Type B pancreatic cell (in vitro differentiated cells): ENCODE data around the gene FGF11. TPM values are rescaled to one million over a fixed set of nuclear protein-coding genes. Genes with fewer than 3 reads are reported as not detected.

Experiments
- DNase-seq: peaks from one replicate; pipeline ENCODE4 v3.0.0; 2021; ENCODE audit warnings: mixed read lengths; ENCODE audit not compliant: unreplicated experiment; ENCODE audit errors: extremely low spot score
- H3K27ac Mint-ChIP-seq: 2 replicates; pipeline ENCODE4 v1.8.0; 2021; ENCODE audit warnings: mild to moderate bottlenecking, mixed read lengths
- H3K27me3 Mint-ChIP-seq: 2 replicates; pipeline ENCODE4 v1.8.0; 2021; ENCODE audit warnings: mixed read lengths
- H3K36me3 Mint-ChIP-seq: 2 replicates; pipeline ENCODE4 v1.8.0; 2021; ENCODE audit warnings: mixed read lengths
- H3K4me1 Mint-ChIP-seq: one replicate; pipeline ENCODE4 v1.8.0; 2021; ENCODE audit warnings: mixed read lengths; ENCODE audit not compliant: unreplicated experiment
- H3K4me3 Mint-ChIP-seq: 2 replicates; pipeline ENCODE4 v1.8.0; 2021; ENCODE audit warnings: mild to moderate bottlenecking, mixed read lengths
- H3K9me3 Mint-ChIP-seq: 2 replicates; pipeline ENCODE4 v1.8.0; 2021; ENCODE audit warnings: mixed read lengths
- CTCF ChIP-seq: fragments of 200-600 bp; sonication (generic); conservative IDR thresholded peaks from 2 replicates; pipeline ENCODE4 v1.5.0; 2021; ENCODE audit warnings: antibody characterized with exemption, mild to moderate bottlenecking
- total RNA-seq: library from RNA; stranded (reverse); gene quantifications from 2 replicates; pipeline ENCODE4 v1.2.1, GENCODE V29; 2021; ENCODE audit warnings: low replicate concordance

Gene FGF11
- total RNA-seq, 1 donor from 2014 or later: 21.8 TPM

- H3K4me1 Mint-ChIP-seq: peaks cover 16% of the 10 kb centered on the region
- H3K9me3 Mint-ChIP-seq: no peaks in the 10 kb centered on the region
- peaks cover 15% of the 10 kb centered on the region for H3K36me3 Mint-ChIP-seq
- H3K4me3 Mint-ChIP-seq: no peak overlapping the region
- TF ChIP-seq CTCF: no peak
- no peak for DNase-seq
- H3K27ac Mint-ChIP-seq: no peak overlapping the region
- peaks cover 3% of the 10 kb centered on the region for H3K27me3 Mint-ChIP-seq
Measured at GRCh38 chr17:7410634-7411426, 28.5 kb upstream of the FGF11 start.

GRCh38 chr17:7411427-7411750 lies 27.9 kb upstream of the FGF11 start:
- Mint-ChIP-seq H3K27ac (no peak overlapping the region), H3K9me3 (no peaks in the 10 kb centered on the region), H3K4me3 (no peak overlapping the region), H3K4me1 (peaks cover 12% of the 10 kb centered on the region), H3K27me3 (no peaks in the 10 kb centered on the region), H3K36me3 (peaks cover 17% of the 10 kb centered on the region)
- DNase-seq: no peak
- no peak for TF ChIP-seq CTCF

GRCh38 chr17:7413346-7413985 lies 25.8 kb upstream of the FGF11 start:
- H3K36me3 Mint-ChIP-seq: peaks cover 21% of the 10 kb centered on the region
- TF ChIP-seq CTCF: no peak
- no peaks in the 10 kb centered on the region for H3K9me3 Mint-ChIP-seq
- H3K4me1 Mint-ChIP-seq: peaks cover 12% of the 10 kb centered on the region
- no peaks in the 10 kb centered on the region for H3K27me3 Mint-ChIP-seq
- DNase-seq: no peak
- no peak overlapping the region for H3K4me3 Mint-ChIP-seq
- no peak overlapping the region for H3K27ac Mint-ChIP-seq

- no peak overlapping the region for H3K27ac Mint-ChIP-seq
- no peaks in the 10 kb centered on the region for H3K27me3 Mint-ChIP-seq
- no peak for TF ChIP-seq CTCF
- H3K4me3 Mint-ChIP-seq: no peak overlapping the region
- no peaks in the 10 kb centered on the region for H3K9me3 Mint-ChIP-seq
- DNase-seq: no peak
- peaks cover 13% of the 10 kb centered on the region for H3K36me3 Mint-ChIP-seq
- H3K4me1 Mint-ChIP-seq: peaks cover 23% of the 10 kb centered on the region
Measured at GRCh38 chr17:7414837-7415236, 24.5 kb upstream of the FGF11 start.

DNA sequence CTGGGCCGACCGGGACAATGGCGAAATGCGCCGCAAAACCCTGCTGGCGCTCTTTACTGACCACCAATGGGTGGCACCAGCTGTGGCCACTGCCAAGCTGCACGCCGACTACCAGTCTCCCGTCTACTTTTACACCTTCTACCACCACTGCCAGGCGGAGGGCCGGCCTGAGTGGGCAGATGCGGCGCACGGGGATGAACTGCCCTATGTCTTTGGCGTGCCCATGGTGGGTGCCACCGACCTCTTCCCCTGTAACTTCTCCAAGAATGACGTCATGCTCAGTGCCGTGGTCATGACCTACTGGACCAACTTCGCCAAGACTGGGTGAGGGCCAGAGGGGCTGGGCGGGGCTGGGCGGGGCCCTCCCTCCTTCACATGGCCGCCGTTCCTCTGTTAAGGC lies 23.5 kb upstream of the FGF11 start:
- H3K27me3 Mint-ChIP-seq: no peaks in the 10 kb centered on the region
- no peak for DNase-seq
- H3K4me1 Mint-ChIP-seq: peaks cover 24% of the 10 kb centered on the region
- TF ChIP-seq CTCF: no peak
- H3K4me3 Mint-ChIP-seq: no peak overlapping the region
- H3K36me3 Mint-ChIP-seq: peaks cover 9% of the 10 kb centered on the region
- H3K9me3 Mint-ChIP-seq: no peaks in the 10 kb centered on the region
- no peak overlapping the region for H3K27ac Mint-ChIP-seq
